Fibroblast of peridontal ligament (primary cell): ENCODE measurements around the gene OR5L2.
"Not testable (repeated sequence)": the region's sequence is repeated elsewhere in the genome, so short reads cannot be mapped to it uniquely, and the experiment has no call there.

ENCODE experiments used
- DNase-seq: peaks from one replicate; pipeline ENCODE4 v3.0.0-alpha.2; 2010; ENCODE audit errors: extremely low read depth

The OR5L2 gene

GRCh38 chr11:55826919-55827318, at the start of gene OR5L2:
OR5L2 (plus strand) TSS chr11:55827219; CDS start chr11:55827219, 0 bp downstream.
- DNase-seq, result no peak

- no peak for DNase-seq
Observed at GRCh38 chr11:55791606-55792005, 35.4 kb upstream of the OR5L2 start.

GRCh38 chr11:55793321-55793720, 33.7 kb upstream of the OR5L2 start:
- DNase-seq, result no peak

- no peak for DNase-seq
Observed at GRCh38 chr11:55795256-55795655, 31.8 kb upstream of the OR5L2 start, which contains the start of gene OR5D14. OR5D14 (plus strand) TSS chr11:55795556; CDS start chr11:55795556, 0 bp downstream.

GRCh38 chr11:55806248-55806647, 20.8 kb upstream of the OR5L2 start:
- no peak for DNase-seq

- no peak for DNase-seq
Observed at GRCh38 chr11:55811067-55811466, 16.0 kb upstream of the OR5L2 start, which contains the start of gene OR5L1. OR5L1 (plus strand) TSS chr11:55811367; CDS start chr11:55811467, 100 bp downstream.

- no peak for DNase-seq
Observed at GRCh38 chr11:55819330-55819729, 7.7 kb upstream of the OR5L2 start, which contains the start of gene OR5D18. OR5D18 (plus strand) TSS chr11:55819630; CDS start chr11:55819630, 0 bp downstream.

GRCh38 chr11:55838452-55838851, 11.4 kb downstream of the OR5L2 start, which contains the start of gene OR5D16:
OR5D16 (plus strand) TSS chr11:55838752; CDS start chr11:55838752, 0 bp downstream.
- DNase-seq, result no peak

- no peak for DNase-seq
Observed at GRCh38 chr11:55847453-55847852, 20.4 kb downstream of the OR5L2 start.

GRCh38 chr11:55849037-55849436, 22.0 kb downstream of the OR5L2 start:
- DNase-seq, result no peak

GRCh38 chr11:55852141-55852540, 25.1 kb downstream of the OR5L2 start:
- no peak for DNase-seq

- no peak for DNase-seq
Observed at GRCh38 chr11:55854704-55855103, 27.7 kb downstream of the OR5L2 start.

GRCh38 chr11:55867354-55867753, 40.3 kb downstream of the OR5L2 start:
- DNase-seq, result not testable (repeated sequence)

- not testable (repeated sequence) for DNase-seq
Observed at GRCh38 chr11:55872731-55873130, 45.7 kb downstream of the OR5L2 start.

- not testable (repeated sequence) for DNase-seq
Observed at GRCh38 chr11:55873146-55873545, 46.1 kb downstream of the OR5L2 start.
